ENCODE data around the gene FAM81B.
"Not testable (repeated sequence)": the region's sequence is repeated elsewhere in the genome, so short reads cannot be mapped to it uniquely, and the experiment has no call there.

Gene FAM81B, protein sequence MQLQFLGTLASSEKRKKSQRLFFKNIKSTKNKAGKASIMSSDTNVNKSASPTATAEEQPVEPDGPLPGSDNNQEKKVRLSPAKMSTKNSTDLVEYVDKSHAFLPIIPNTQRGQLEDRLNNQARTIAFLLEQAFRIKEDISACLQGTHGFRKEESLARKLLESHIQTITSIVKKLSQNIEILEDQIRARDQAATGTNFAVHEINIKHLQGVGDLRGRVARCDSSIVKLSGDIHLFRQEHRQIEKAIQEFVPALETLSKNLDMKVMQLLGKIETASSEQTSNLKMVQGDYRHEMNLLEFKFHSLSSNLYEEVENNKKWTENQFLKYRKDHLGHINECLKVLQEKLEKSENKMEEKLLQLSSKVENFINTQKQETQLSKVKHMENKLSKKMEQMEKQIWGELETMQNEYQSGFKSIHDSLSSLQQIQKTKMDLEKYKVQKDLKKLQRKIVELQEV

DNA sequence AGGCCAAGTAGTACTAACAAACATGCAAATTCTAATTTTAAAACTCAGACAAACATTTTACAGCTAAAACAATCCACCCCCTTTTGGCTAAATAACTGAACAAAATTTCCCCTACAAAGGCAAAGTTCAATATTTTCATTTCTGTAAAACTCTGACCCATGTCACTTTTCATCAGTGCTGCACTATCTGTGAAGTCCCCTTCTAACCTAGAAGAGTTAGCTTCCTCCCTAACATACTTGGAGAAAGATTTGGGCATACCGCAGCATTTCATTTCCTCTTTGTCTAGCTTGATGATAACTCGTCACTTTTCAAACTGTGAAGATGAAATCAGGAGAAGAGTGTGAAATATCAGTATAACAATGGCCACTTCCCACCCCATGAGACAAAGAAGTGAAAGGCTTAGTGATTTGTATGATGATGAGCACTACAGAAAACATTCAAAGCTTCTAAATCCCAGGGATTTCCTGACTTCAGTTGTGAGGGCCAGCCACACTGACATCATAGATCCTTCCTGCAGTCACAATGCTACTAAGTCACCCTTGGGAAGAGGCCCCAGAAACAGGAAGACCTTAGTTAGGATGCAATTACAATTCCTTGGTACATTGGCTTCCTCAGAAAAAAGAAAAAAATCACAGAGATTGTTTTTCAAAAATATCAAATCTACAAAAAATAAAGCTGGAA lies at the start of gene FAM81B:
Gene FAM81B (plus strand): TSS at position 555 of the 681 bp plus-strand sequence. CDS start 24 bp downstream, at position 579.
- DNase-seq = no peak

DNA sequence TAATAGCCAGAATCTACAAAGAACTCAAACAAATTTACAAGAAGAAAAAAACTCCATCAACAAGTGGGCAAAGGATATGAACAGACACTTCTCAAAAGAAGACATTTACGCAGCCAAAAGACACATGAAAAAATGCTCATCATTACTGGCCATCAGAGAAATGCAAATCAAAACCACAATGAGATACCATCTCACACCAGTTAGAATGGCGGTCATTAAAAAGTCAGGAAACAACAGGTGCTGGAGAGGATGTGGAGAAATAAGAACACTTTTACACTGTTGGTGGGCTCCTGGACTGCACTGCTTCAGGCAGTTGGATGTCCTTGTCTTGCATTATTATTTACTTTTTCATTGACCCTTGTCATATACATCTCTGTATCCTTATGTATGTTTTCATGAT lies 49.7 kb upstream of the FAM81B start:
- not testable (repeated sequence) for DNase-seq

DNA sequence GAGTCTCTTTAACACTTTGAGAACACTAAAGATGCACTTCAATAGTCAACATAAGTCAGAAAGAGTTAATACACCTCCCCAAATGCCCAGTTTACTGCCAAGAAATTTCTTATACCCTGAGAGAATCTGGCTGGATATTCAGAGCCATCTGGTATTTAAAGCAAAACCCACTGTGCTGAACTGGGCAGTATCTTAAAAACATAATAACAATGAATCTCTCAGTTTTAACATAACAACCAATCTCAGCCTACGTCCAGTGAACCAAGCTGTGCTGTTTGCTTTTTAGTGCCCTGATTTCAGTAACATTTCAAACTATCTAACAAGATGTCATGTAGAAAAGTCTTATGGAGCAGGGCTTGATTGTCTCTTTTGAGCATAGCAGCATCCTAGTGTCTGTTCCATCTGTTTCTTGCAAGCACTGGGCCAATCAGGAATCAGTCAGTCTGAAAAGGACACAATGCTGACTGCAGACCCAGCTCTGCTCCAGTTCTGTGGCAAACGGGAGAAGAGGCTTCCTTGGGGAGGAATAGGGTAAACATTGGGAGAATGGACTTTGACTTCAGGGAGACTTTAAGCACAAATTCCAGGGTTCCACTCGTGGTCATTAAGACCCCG lies 43.6 kb upstream of the FAM81B start:
- no peak for DNase-seq

DNA sequence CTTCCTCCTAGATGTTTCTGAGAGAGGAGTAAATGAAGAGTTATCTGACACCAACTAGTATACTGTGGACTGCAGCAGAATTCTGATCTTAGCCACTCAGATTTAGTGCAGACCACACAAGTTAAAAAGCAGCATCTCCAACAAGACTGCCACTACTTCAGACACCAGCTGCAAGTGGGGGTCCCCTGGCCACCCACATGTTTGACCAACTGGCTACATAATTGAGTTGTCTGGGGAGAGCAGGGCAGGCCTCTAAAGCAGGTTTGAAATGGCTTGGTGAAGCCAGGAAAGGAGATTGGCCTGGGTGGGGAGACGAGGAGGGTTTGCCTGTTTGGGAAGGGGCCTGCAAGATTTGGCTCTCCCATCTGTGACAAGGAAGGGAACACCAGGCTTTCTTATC lies 40.5 kb upstream of the FAM81B start:
- DNase-seq = no peak

DNA sequence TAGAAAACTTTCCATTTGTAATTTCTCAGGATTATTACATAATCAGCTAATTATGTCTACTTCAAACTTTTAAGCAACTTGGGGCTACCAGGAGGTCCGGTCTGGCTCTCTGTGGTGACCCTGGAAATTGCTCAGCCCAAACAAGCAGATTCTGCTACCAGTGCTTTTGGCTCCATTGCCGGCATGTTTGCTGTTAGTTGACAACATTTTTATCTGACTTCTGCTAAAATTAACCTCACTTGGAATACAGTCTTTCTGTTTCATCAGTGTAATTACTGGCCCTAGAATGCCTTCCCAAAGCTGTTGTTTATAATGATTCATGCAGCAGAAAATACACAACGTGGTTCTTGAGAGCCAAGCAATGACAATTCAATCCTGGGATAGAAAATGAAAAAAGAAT lies 38.5 kb upstream of the FAM81B start:
- no peak for DNase-seq

DNA sequence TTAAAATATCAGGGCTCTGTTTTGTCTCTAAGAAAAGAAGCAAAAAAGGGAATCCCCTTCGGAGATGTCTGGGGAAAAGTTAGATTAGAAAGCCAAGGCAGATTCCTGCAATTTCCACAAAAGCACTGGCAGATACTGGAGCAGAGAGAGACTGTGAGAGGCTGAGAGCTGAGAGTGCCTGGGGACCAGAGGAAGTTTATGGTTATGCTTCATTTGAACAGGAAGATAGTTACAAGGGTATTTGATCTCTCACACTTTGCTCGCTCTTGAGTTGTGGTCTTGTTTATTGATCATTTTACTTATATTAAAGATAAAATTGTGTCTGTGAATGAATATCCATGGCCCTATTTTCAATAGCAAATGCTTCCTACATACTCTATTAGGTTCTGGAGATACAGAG lies 32.8 kb upstream of the FAM81B start:
- no peak for DNase-seq

DNA sequence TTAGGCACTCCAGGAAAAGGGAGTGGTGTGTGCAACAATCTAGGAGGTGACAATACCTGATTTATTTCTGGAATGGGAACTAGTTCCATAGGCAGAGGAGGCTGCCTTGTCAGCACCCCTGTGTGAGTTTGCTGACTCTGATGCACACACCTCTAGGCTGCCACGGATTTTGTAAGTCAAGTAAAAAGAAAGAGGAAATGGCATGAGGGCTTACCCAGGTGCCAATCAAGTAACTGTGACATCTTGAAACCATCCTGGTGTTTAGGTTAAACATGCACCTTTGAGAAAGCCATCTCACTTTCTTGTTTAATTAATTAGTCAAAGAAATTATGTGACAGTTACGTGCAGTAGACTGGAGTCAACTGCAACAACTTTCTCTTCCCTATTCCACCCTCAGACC lies 32.3 kb upstream of the FAM81B start:
- no peak for DNase-seq

DNA sequence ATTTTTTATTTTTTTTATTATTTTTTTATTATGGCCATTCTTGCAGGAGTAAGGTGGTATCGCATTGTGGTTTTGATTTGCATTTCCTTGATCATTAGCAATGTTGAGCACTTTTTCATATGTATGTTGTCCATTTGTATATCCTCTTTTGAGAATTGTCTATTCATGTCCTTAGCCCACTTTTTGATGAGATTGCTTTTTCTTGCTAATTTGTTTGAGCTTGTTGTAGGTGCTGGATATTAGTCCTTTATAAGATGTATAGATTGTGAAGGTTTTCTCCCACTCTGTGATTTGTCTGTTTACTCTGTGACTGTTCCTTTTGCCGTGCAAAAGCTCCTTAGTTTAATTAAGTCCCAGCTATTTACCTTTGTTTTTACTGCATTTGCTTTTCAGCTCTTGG lies 30.5 kb upstream of the FAM81B start:
- DNase-seq = not testable (repeated sequence)

DNA sequence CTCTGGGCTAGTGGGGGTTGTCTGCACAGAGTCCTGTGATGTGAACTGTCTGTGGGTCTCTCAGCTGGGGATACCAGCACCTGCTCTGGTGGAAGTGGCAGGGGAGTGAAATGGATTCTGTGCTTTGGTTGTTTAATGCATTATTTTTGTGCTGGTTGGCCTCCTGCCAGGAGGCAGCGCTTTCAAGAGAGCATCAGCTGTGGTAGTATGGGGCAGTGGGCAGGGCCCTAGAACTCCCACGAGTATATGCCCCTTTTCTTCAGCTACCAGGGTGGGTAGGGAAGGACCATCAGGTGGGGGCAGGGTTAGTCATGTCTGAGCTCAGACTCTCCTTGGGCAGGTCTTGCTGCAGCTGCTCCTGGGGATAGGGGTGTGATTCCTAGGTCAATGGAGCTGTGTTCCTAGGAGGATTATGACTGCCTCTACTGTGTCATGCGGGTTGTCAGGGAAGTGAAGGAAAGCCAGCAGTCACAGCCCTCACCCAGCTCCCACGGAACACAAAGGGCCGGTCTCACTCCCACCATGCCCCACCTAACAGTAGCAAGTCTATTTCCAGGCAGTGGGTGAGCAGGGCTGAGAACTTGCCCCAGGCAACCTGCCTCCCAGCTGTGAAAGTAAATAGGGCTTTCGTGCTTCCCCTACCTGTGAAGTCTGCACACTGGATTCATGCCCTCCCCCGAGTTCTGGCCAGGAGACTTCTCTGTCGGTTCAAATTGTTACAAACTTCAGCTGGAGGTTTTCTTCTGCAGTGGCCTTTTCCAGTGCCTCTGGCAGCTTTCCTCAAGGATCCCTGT lies 25.7 kb upstream of the FAM81B start:
- no peak for DNase-seq

DNA sequence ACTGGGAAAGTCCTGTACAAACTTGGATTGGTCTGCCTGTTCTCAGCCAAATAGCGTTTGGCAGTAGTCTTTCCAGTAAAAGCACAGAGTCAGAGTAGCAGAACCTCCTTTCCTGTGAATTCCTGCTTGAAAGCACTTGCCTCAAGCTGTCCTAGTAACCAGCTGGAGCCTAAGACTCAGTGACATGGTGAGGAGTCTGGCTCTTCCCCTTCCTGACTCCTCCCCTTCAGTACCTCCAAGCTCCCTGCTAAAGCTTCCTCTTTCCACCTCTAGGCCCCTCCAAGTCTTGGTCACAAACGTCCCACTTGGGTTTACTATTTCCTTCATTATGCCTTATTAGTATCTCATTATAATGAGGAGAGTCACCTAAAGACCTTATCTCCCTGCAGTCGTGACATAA lies 21.4 kb upstream of the FAM81B start:
- no peak for DNase-seq

DNA sequence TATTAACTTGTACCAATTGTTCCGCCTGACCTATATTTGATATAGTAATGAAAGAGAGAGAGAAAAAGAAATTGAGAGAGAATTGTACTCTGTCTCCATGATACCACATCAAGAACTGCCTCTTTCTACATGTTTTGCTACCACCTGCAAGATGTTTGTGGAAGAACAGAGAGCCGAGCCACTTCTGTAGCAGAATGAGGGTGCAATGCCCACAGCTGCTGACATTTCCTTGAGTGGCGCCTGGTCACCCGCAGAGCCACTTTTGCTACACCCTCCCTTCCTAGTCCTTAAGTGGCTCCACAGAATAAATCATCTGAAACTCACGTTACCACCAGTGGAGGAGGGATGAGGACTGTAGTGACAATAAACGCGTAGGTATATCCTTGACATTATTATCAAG lies 17.1 kb upstream of the FAM81B start:
- DNase-seq = no peak

DNA sequence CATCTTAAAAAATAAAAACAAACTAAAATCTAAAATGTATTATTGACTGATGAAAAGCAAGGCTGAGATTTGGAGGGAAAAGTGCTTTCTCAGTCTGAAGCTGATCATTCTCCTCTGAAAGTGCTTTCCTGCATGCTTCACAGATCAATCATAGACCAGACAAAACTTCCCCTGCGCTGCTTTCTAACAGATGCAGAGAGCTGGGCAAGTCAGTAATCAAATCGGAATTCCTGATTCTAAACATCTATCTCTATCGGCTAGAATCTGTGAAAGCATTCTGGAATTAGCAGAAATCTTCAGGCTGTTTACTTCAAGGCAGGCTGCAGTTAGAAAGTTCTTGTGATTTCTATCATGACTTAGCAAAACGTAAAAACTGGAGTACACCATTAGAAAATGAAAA lies 15.6 kb upstream of the FAM81B start:
- DNase-seq = no peak

DNA sequence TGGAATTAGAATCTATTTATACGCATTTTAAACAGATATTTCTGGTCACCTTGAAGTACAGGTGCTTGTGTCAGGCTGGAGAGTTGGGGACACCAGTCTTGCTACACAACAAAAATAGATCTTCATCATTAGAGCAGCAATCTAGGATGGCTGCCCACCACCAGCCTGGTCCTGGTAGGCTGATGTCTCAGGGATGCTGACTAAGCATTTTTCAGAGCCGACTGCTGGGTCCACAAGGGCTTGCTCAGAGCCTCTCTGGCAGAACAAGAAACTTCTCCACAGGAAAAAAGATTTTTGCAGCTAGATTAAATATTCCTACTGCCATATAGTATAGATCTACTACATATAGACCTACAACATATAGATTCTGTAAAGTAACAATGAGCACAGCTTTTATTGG lies 12.0 kb upstream of the FAM81B start:
- no peak for DNase-seq

DNA sequence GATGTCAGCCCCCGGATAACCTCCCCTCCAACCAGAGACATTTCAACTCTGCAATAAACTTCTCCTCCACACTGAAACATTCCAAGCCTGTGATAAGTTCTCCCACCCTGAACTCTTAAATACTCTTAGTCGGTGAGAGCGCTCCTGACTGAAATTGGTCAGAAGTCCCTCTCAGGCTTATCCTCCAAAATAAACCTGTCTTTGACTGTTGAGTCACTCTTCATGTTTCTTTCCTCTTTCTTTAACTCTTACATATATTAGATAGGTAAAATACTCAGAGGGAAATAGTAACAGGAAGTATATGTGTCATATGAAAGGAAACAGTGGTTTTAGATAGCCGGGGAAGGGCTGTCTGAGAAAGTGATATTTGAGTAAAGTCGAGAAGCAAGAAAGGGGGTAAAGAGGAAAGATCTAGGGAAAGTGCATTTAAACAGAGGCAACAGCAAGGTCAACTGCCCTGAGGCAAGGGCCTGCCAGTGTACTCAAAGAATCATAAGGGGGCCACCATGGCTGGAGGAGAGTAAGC lies 11.0 kb upstream of the FAM81B start:
- DNase-seq = no peak

DNA sequence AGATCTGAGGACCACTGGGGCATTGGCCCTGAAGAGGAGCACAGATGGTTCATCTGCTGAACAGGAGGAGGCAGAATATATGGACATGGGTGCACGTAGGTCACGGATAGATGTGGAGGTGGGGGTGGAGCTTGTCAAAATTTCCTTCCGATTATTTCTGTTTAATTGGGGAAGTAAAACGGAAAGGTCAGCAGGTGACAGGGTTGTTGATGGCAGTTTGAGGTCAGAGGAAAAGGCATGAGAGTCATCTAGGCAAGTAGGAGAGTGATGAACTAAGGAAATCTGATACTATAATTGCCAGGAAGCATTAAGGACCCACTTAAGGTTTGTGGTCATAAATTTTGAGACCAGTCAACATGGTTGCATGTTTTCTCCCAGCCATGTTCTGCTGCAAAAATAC lies 8.4 kb upstream of the FAM81B start:
- peak; percentile 63 for DNase-seq

DNA sequence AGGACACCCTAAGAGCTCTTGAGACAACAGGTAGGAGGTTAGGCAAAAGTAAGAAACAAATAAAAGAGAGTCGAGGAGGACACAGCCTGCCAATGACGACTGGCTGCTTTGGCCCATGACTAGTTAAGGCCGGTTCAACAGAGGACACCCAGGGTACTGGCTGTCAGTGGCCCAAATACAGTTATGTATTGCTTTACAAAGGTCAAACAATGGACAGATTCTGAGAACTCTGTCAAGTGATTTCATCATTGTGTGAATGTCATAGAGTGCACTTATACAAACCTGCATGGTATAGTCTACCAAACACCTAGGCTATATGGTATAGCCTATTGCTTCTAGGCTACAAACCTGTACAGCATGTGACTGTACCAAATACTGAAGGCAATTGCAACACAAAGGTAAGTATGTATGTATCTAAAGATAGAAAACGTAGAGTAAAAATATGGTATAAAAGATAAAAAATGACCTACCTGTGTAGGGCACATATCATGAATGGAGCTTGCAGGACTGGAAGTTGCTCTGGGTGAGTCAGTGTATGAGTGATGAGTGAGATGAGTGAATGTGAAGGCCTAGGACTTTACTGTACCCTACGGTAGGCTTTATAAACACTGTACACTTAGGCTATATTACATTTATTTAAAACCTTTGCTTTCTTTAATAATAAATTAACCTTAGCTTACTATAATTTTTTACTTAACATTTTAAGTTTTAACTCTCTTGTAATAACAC lies 6.5 kb upstream of the FAM81B start:
- no peak for DNase-seq

DNA sequence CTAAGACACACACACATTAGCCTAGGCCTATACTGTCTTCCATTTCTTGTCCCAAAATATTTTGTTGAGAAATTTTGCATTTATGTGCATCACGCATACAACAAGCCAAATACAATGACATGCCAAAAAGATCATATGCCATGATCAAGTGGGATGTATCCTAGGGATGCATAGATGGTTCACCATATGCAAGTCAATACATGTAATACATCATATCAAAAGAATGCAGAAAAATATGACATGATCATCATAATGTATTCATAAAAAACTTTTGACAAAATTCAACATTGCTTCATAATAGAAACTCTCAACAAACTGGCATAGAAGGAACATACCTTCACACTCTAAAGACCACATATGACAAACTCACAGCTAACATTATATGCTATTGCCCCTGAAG lies 5.8 kb upstream of the FAM81B start:
- no peak for DNase-seq

DNA sequence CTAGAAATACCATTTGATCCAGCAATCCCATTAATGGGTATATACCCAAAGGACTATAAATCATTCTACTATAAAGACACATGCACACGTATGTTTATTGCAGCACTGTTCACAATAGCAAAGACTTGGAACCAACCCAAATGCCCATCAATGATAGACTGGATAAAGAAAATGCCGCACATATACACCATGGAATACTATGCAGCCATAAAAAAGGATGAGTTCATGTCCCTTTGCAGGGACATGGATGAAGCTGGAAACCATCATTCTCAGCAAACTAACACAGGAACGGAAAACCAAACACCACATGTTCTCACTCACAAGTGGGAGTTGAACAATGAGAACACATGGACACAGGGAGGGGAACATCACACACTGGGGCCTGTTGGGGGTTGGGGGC lies 799 bp downstream of the FAM81B start:
- not testable (repeated sequence) for DNase-seq

DNA sequence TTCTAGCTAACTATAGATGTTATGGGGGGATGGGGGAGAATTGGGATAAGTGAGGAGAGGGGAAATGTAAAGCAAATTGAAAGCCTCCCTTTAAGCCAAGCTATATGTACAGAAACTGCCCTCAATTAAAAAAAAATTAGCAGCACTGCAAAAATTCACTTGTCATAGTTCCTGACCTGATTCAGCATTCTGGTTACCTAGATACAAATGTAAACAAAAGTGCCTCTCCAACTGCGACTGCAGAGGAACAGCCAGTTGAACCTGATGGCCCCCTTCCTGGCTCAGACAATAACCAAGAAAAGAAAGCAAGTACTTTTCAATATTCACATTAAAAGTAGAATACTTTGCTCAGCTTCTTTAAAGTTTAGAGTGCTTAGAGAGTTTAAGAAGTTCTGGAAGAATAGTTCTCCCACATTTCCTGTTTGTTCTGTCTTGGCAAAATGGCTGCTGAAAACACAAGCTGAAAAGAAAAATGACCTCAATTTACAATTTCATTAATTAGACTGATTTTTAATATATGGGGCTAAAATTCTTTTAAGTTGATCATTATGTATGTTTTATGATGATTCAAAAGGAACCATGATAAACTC lies 1.5 kb downstream of the FAM81B start:
- peak; percentile 53 for DNase-seq

DNA sequence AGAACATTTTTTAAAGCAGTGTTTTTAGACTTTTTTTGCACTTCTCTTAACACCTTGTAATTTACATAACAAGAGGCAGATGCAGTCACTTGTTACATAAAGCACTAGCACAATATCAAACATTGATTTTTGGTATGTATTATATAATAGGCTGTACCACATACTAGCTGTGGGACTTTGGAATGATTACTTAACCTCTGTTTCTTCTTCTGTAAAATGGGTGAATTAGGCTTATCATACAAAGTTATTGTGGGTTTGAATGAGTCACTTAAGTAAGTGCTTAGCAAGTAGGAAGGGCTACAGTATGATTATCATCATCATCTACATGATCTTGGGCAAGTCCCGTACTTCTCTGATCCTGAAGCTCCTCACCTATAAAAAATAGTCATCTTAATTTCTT lies 2.1 kb downstream of the FAM81B start:
- DNase-seq = no peak

DNA sequence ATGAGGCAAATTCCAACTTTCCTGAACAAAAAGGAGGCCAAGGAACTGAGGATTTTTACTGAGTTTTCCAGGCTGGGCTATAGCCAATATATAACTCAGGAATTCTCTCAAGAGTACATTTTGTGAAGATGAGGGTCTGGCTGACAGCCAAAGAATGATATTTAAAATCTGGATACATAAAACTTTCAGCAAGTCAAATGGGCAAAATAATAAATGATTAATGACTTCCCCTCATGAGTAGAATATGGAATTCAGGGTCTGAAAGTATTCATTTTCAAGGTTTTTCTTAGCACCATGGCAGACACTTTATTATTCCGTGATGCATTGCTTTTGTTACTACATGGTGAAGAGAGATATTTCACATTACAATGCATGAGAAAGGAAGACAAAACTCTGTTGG lies 7.8 kb downstream of the FAM81B start:
- DNase-seq = no peak

DNA sequence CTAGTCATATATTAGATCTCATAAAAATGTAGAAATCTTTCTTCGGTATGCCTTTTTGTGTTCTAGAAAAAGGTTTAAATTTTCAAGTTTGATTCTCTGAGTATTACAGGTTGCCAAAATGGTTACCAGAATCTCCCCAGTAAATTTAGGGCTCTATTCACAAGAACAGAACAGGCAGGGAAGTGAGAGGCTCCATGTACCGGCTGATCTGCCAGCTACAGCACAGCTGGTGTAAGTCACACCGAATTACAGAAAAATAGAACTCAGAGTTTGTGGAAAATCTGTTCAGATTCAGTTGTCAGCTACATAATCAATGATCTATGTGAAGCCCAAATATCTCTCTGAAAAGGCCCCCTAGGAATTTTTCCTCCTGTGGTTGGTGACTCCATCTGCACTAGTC lies 10.5 kb downstream of the FAM81B start:
- no peak for DNase-seq
